K562 (cell line): ENCODE measurements around the gene SQOR. TPM values are rescaled to one million over a fixed set of nuclear protein-coding genes. Genes with fewer than 3 reads are reported as not detected.

ENCODE experiments used
- ATAC-seq: fragments of 200-7000 bp; cut with Tn5 transposase; 3 replicates; pipeline ENCODE4 v1.9.1; 2020; ENCODE audit warnings: moderate library complexity
- BruUV-seq: library from RNA; stranded (reverse); fragments of 400-500 nt; replicated peaks from 2 replicates; lab custom pipeline; 2021; lab: Mats Ljungman, UMichigan
- CTCF ChIA-PET: fragments of 300-600 bp; formaldehyde crosslinking; extraction: SDS; loops from one replicate; lab custom pipeline; 2021; ENCODE audit warnings: low intra/inter-chr PET ratio; lab: Yijun Ruan, JAX
- POLR2A ChIA-PET: fragments of 300-600, 350-650 bp; sonication (Branson Sonifier 250); formaldehyde crosslinking; extraction: SDS; loops from one replicate; lab custom pipeline; 2021; ENCODE audit warnings: antibody characterized with exemption, inconsistent platforms; lab: Yijun Ruan, JAX
- DNase-seq, 4 experiments: peaks; one replicate each; pipeline versions ENCODE4 v3.0.0 to v3.0.0-alpha.2; 2011 to 2018; ENCODE audit warnings: low spot score in 3 of 4, mixed read lengths in 3 of 4; ENCODE audit errors: extremely low read depth in 1 of 4
- FAIRE-seq: peaks from 2 replicates; lab custom pipeline; 2011; peaks lifted over from hg19 to GRCh38; lab: Jason Lieb, UNC
- H2AFZ ChIP-seq: 2 replicates; pipeline ENCODE4 v1.6.0; 2011; ENCODE audit warnings: low read depth, low read length, control low read depth, inconsistent platforms
- H3K27ac ChIP-seq: fragments of 200-600 bp; 3 replicates; pipeline ENCODE4 v1.8.0; 2011; ENCODE audit warnings: low read depth, mild to moderate bottlenecking, control low read depth, inconsistent platforms, low read length, moderate library complexity, mixed read lengths; ENCODE audit errors: extremely low read depth
- H3K27me3 ChIP-seq, 2 experiments: fragments of 300-600 bp in 1 of 2; 2 replicates in 1 of 2; 3 replicates in 1 of 2; pipeline versions ENCODE4 v1.6.0 to v1.8.0; 2011; ENCODE audit warnings: inconsistent platforms in 2 of 2, low read length in 2 of 2, mild to moderate bottlenecking in 1 of 2, mixed read lengths in 1 of 2, moderate library complexity in 1 of 2; ENCODE audit not compliant: control insufficient read depth in 2 of 2, insufficient read depth in 2 of 2
- H3K36me3 ChIP-seq: fragments of 300-600 bp; 3 replicates; pipeline ENCODE4 v1.8.0; 2011; ENCODE audit warnings: mild to moderate bottlenecking, low read length, inconsistent platforms; ENCODE audit not compliant: control insufficient read depth, insufficient read depth
- H3K4me1 ChIP-seq, 2 experiments: fragments of 200-600 bp in 1 of 2; replicated peaks in 1 of 2; 2 replicates in 1 of 2; 3 replicates in 1 of 2; pipeline versions ENCODE4 v1.5.1 to v1.8.0; 2011; ENCODE audit warnings: inconsistent platforms in 2 of 2, low read length in 2 of 2, mild to moderate bottlenecking in 1 of 2, mixed read lengths in 1 of 2, moderate library complexity in 1 of 2; ENCODE audit not compliant: control insufficient read depth in 2 of 2, insufficient read depth in 2 of 2
- H3K4me2 ChIP-seq: 2 replicates; pipeline ENCODE4 v1.6.1; 2011; ENCODE audit warnings: low read length, control low read depth, inconsistent platforms, mixed read lengths; ENCODE audit not compliant: insufficient read depth
- H3K4me3 ChIP-seq: fragments of 200-600 bp; sonication (generic), shearing (Covaris generic); 2 replicates; pipeline ENCODE4 v1.5.1; 2016; ENCODE audit warnings: control low read depth, inconsistent platforms
- H3K79me2 ChIP-seq: fragments of 200-600 bp; 3 replicates; pipeline ENCODE4 v1.8.0; 2011; ENCODE audit warnings: low read length, inconsistent platforms; ENCODE audit not compliant: control insufficient read depth, insufficient read depth
- H3K9ac ChIP-seq, 2 experiments: 2 replicates each; pipeline versions ENCODE4 v1.6.0 to v1.6.1; 2011; ENCODE audit warnings: low read depth in 2 of 2, low read length in 2 of 2, control low read depth in 1 of 2, inconsistent platforms in 1 of 2, mild to moderate bottlenecking in 1 of 2, mixed read lengths in 1 of 2; ENCODE audit not compliant: insufficient read depth in 1 of 2
- H3K9me1 ChIP-seq: one replicate; pipeline ENCODE4 v1.6.0; 2011; ENCODE audit warnings: inconsistent platforms, mild to moderate bottlenecking, low read length, moderate library complexity; ENCODE audit not compliant: control insufficient read depth, insufficient read depth
- H3K9me3 ChIP-seq: replicated peaks from 2 replicates; pipeline ENCODE4 v1.5.1; 2011; ENCODE audit warnings: low read depth, low read length, inconsistent platforms; ENCODE audit not compliant: control insufficient read depth, insufficient read depth
- H4K20me1 ChIP-seq: replicated peaks from 2 replicates; pipeline ENCODE4 v1.6.1; 2011; ENCODE audit warnings: low read length, inconsistent platforms, mixed read lengths; ENCODE audit not compliant: control insufficient read depth, insufficient read depth
- CHD2 ChIP-seq: IDR thresholded peaks from 2 replicates; pipeline ENCODE4 v1.6.1; 2011; ENCODE audit warnings: low read depth, low read length
- FOXP4 ChIP-seq: sonication (generic); formaldehyde crosslinking; IDR thresholded peaks from 2 replicates; pipeline ENCODE4 v1.8.0; 2022; ENCODE audit warnings: mild to moderate bottlenecking, missing genetic modification reagents, borderline replicate concordance
- HIVEP1 ChIP-seq: fragments of 250-450 bp; sonication (Bioruptor Pico); IDR thresholded peaks from 2 replicates; pipeline ENCODE4 v1.4.0; 2020; ENCODE audit warnings: mild to moderate bottlenecking
- KAT8 ChIP-seq: fragments of 450-650 bp; IDR thresholded peaks from 2 replicates; pipeline ENCODE4 v1.6.1; 2016; ENCODE audit warnings: low read depth, mild to moderate bottlenecking
- NBN ChIP-seq: fragments of 450-650 bp; IDR thresholded peaks from 2 replicates; pipeline ENCODE4 v1.6.1; 2016; ENCODE audit warnings: low read depth, mild to moderate bottlenecking
- NR3C1 ChIP-seq: sonication (generic); formaldehyde crosslinking; IDR thresholded peaks from 2 replicates; pipeline ENCODE4 v1.8.1; 2022; ENCODE audit warnings: missing genetic modification reagents
- PURB ChIP-seq: sonication (generic); formaldehyde crosslinking; IDR thresholded peaks from 2 replicates; pipeline ENCODE4 v1.9.0; 2021; ENCODE audit warnings: low read depth, mild to moderate bottlenecking, missing genetic modification reagents
- SMARCA4 ChIP-seq: fragments of 450-650 bp; IDR thresholded peaks from 2 replicates; pipeline ENCODE4 v1.6.1; 2016
- TAF1 ChIP-seq: IDR thresholded peaks from 2 replicates; pipeline ENCODE4 v1.6.1; 2011; ENCODE audit warnings: mild to moderate bottlenecking, low read length, moderate library complexity; ENCODE audit not compliant: insufficient read depth, control insufficient read depth, severe bottlenecking; ENCODE audit errors: extremely low read depth
- WGBS: fragments of 100-300 bp; shearing (Covaris generic); methylation state at CpG from one replicate; pipeline ENCODE4 v1.1.6; 2016; ENCODE audit warnings: low coverage, mixed read lengths; ENCODE audit not compliant: insufficient coverage; ENCODE audit errors: missing lambda C conversion rate; 5-methylcytosine and 5-hydroxymethylcytosine counted together
- in situ Hi-C: fragments of 300-500 bp; cut with MboI; formaldehyde crosslinking; loops from 4 replicates; pipeline ENCODE4 v1.15.0; 2018; ENCODE audit warnings: inconsistent platforms, mixed read lengths
- intact Hi-C: fragments of 100-400 bp; cut with micrococcal nuclease; formaldehyde crosslinking; loops from 2 replicates; pipeline ENCODE4 v1.14.2; 2022
- polyA plus RNA-seq, 8 experiments: library from polyadenylated mRNA; depleted of rRNA in 4 of 8; stranded (reverse) in 5 of 8; unstranded in 3 of 8; fragments of >200 nt; fragmentation: Nextera tagmentation in 2 of 8; fragmentation: Illumina TruSeq in 1 of 8; extraction: Ambion mirVana in 2 of 8; extraction: Trizol in 1 of 8; gene quantifications; 2 replicates each; pipeline versions ENCODE4 v1.2.1 to v1.2.3, GENCODE V29; 2011 to 2014; ENCODE audit warnings: inconsistent platforms in 1 of 8, missing spikeins in 1 of 8
- total RNA-seq, 7 experiments: library from RNA; depleted of rRNA in 6 of 7; stranded (reverse); fragments of >200 nt in 6 of 7; fragmentation: Illumina TruSeq in 2 of 7; extraction: Trizol in 2 of 7; gene quantifications; 2 replicates each; pipeline versions ENCODE4 v1.2.1 to v1.2.3, GENCODE V29; 2011 to 2021; ENCODE audit warnings: low replicate concordance in 1 of 7
- TF ChIP-seq, protein P1 (sequence below): fragments of 250-450 bp; sonication (Bioruptor Pico); IDR thresholded peaks from 2 replicates; pipeline ENCODE4 v1.9.0; 2021; ENCODE audit warnings: mild to moderate bottlenecking
- TF ChIP-seq, protein P2 (sequence below): fragments of 450-650 bp; IDR thresholded peaks from 2 replicates; pipeline ENCODE4 v1.6.1; 2018; ENCODE audit not compliant: partially characterized antibody
- TF ChIP-seq, protein P3 (sequence below), 2 experiments: fragments of 200-800 bp in 1 of 2; sonication (Bioruptor generic) in 1 of 2; sonication (generic) in 1 of 2; formaldehyde crosslinking in 1 of 2; IDR thresholded peaks in 1 of 2; conservative IDR thresholded peaks in 1 of 2; 2 replicates each; pipeline versions ENCODE4 v1.5.0 to v1.6.1; 2016 to 2020; ENCODE audit warnings: missing compliant biosample characterization in 1 of 2, missing genetic modification characterization in 1 of 2, missing genetic modification reagents in 1 of 2

Gene SQOR
- total and polyA plus RNA-seq, 9 of the 15 experiments (the other 6 are each of a cell fraction or from before 2014, with no cell fraction given), result 0.32 to 1.6 (median 1.1) TPM

GRCh38 chr15:45677797-45678196, 43.0 kb downstream of the SQOR start:
- Histone ChIP-seq H3K4me1 (no peaks in the 10 kb centered on the region), H3K9ac (no peak overlapping the region)
- TF ChIP-seq, protein P1, sequence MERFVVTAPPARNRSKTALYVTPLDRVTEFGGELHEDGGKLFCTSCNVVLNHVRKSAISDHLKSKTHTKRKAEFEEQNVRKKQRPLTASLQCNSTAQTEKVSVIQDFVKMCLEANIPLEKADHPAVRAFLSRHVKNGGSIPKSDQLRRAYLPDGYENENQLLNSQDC (CRISPR knock-in tag), result no peak
- no peak for TF ChIP-seq HIVEP1 (CRISPR knock-in tag)
- no peak for TF ChIP-seq SMARCA4
- TF ChIP-seq, protein P2, sequence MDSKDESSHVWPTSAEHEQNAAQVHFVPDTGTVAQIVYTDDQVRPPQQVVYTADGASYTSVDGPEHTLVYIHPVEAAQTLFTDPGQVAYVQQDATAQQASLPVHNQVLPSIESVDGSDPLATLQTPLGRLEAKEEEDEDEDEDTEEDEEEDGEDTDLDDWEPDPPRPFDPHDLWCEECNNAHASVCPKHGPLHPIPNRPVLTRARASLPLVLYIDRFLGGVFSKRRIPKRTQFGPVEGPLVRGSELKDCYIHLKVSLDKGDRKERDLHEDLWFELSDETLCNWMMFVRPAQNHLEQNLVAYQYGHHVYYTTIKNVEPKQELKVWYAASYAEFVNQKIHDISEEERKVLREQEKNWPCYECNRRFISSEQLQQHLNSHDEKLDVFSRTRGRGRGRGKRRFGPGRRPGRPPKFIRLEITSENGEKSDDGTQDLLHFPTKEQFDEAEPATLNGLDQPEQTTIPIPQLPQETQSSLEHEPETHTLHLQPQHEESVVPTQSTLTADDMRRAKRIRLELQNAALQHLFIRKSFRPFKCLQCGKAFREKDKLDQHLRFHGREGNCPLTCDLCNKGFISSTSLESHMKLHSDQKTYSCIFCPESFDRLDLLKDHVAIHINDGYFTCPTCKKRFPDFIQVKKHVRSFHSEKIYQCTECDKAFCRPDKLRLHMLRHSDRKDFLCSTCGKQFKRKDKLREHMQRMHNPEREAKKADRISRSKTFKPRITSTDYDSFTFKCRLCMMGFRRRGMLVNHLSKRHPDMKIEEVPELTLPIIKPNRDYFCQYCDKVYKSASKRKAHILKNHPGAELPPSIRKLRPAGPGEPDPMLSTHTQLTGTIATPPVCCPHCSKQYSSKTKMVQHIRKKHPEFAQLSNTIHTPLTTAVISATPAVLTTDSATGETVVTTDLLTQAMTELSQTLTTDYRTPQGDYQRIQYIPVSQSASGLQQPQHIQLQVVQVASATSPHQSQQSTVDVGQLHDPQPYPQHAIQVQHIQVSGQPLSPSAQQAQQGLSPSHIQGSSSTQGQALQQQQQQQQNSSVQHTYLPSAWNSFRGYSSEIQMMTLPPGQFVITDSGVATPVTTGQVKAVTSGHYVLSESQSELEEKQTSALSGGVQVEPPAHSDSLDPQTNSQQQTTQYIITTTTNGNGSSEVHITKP, result no peak
- no peak for TF ChIP-seq NBN
- TF ChIP-seq, protein P3, sequence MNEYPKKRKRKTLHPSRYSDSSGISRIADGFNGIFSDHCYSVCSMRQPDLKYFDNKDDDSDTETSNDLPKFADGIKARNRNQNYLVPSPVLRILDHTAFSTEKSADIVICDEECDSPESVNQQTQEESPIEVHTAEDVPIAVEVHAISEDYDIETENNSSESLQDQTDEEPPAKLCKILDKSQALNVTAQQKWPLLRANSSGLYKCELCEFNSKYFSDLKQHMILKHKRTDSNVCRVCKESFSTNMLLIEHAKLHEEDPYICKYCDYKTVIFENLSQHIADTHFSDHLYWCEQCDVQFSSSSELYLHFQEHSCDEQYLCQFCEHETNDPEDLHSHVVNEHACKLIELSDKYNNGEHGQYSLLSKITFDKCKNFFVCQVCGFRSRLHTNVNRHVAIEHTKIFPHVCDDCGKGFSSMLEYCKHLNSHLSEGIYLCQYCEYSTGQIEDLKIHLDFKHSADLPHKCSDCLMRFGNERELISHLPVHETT (CRISPR knock-in tag; conservative IDR thresholded peaks at IDR 0.05 in 1 of 2, IDR thresholded peaks at IDR 0.05 in 1 of 2), result no peak
- TF ChIP-seq FOXP4 (CRISPR knock-in tag), result no peak
- no peak for TF ChIP-seq KAT8
- no peak for TF ChIP-seq CHD2
- TF ChIP-seq NR3C1 (CRISPR knock-in tag), result no peak
- TF ChIP-seq TAF1, result no peak
- no peak for TF ChIP-seq PURB
- TF ChIP-seq, all 486 proteins: peak for 0
- no TSS peak for BruUV-seq
- DNase-seq (no peak), FAIRE-seq (no peak), ATAC-seq (no peak)
- H2AFZ ChIP-seq, result no peak overlapping the region
- no peaks in the 10 kb centered on the region for H4K20me1 ChIP-seq
- in situ Hi-C loops (no loop called here), intact Hi-C loops (no loop called here)
- ChIA-PET CTCF (no interaction called here), POLR2A (interaction anchor here (0.7 to 0.8 kb wide), 2 partner anchors 13 to 403 kb away, joined by 3 read pairs; no protein-coding TSS in a partner anchor)
- H3K79me2 ChIP-seq, result no peaks in the 10 kb centered on the region
- H3K4me3 ChIP-seq, result no peak overlapping the region
- H3K27me3 ChIP-seq, result peaks cover 3 to 4% of the 10 kb centered on the region in 2 experiments; a peak in 1 of 5 replicates
- no peak overlapping the region for H3K27ac ChIP-seq
- H3K9me1 ChIP-seq, result no peaks in the 10 kb centered on the region
- no peak overlapping the region for H3K4me2 ChIP-seq
- H3K9me3 ChIP-seq, result no peaks in the 10 kb centered on the region
- WGBS, result 1% methylated on average over 7 of the region's 7 CpGs
- H3K36me3 ChIP-seq, result no peaks in the 10 kb centered on the region
